Cardiac atrium fibroblast (primary cell): ENCODE measurements around the gene SOX9. TPM values are rescaled to one million over a fixed set of nuclear protein-coding genes. Genes with fewer than 3 reads are reported as not detected.

Experiments
- total RNA-seq: library from RNA; depleted of rRNA; stranded (reverse); fragments of >200 nt; gene quantifications from 2 replicates; pipeline ENCODE4 v1.2.3, GENCODE V29; 2015

The SOX9 gene
- 17.0 and 36.3 TPM in 2 replicates for total RNA-seq

GRCh38 chr17:72120642-72121163 is at the start of gene SOX9:
SOX9 (plus strand) TSS chr17:72121020; CDS start chr17:72121392, 372 bp downstream.

